GM12892 (cell line): Measurements from ENCODE around the gene ASB5.
"Not testable (repeated sequence)": the region's sequence is repeated elsewhere in the genome, so short reads cannot be mapped to it uniquely, and the experiment has no call there.

Source experiments
- DNase-seq: peaks from one replicate; pipeline ENCODE4 v3.0.0; 2011; ENCODE audit not compliant: insufficient read length
- FAIRE-seq: peaks from 2 replicates; lab custom pipeline; 2011; peaks lifted over from hg19 to GRCh38; lab: Jason Lieb, UNC
- POLR2A ChIP-seq: IDR thresholded peaks from 2 replicates; pipeline ENCODE4 v1.6.1; 2011; ENCODE audit warnings: low read depth, low read length, control low read depth
- POLR2AphosphoS5 ChIP-seq: IDR thresholded peaks from 2 replicates; pipeline ENCODE4 v1.6.1; 2011; ENCODE audit warnings: low read depth, low read length, control low read depth
- TAF1 ChIP-seq: IDR thresholded peaks from 2 replicates; pipeline ENCODE4 v1.6.1; 2011; ENCODE audit warnings: low read depth, mild to moderate bottlenecking, control low read depth, low read length, borderline replicate concordance

Gene ASB5

GRCh38 chr4:176298664-176299063 lies 29.6 kb upstream of the ASB5 start:
- no peak for FAIRE-seq
- DNase-seq, result no peak
- TF ChIP-seq POLR2A (no peak), POLR2AphosphoS5 (no peak), TAF1 (no peak)

- not testable (repeated sequence) for FAIRE-seq, DNase-seq
Measured at GRCh38 chr4:176295907-176296306, 26.9 kb upstream of the ASB5 start.

GRCh38 chr4:176293660-176294059 lies 24.6 kb upstream of the ASB5 start:
- DNase-seq (no peak), FAIRE-seq (no peak)
- TF ChIP-seq TAF1 (no peak), POLR2AphosphoS5 (no peak), POLR2A (no peak)

- FAIRE-seq (no peak), DNase-seq (no peak)
- TF ChIP-seq POLR2AphosphoS5, result no peak
- TF ChIP-seq TAF1, result no peak
- TF ChIP-seq POLR2A, result no peak
Measured at GRCh38 chr4:176292920-176293319, 23.9 kb upstream of the ASB5 start.

GRCh38 chr4:176291748-176292147 lies 22.7 kb upstream of the ASB5 start:
- no peak for TF ChIP-seq POLR2A
- no peak for TF ChIP-seq TAF1
- no peak for TF ChIP-seq POLR2AphosphoS5
- no peak for DNase-seq

GRCh38 chr4:176290520-176290919 lies 21.5 kb upstream of the ASB5 start:
- TF ChIP-seq POLR2AphosphoS5, result no peak
- TF ChIP-seq POLR2A, result no peak
- no peak for TF ChIP-seq TAF1
- no peak for DNase-seq
- FAIRE-seq, result no peak

More at GRCh38 chr4:176291748-176292147, 22.7 kb upstream of the ASB5 start:
- no peak for FAIRE-seq

- DNase-seq (no peak), FAIRE-seq (no peak)
- TF ChIP-seq POLR2A (no peak), POLR2AphosphoS5 (no peak)
Measured at GRCh38 chr4:176289561-176289960, 20.5 kb upstream of the ASB5 start.

GRCh38 chr4:176288020-176288419 lies 19.0 kb upstream of the ASB5 start:
- no peak for FAIRE-seq
- no peak for TF ChIP-seq POLR2AphosphoS5
- no peak for TF ChIP-seq POLR2A
- DNase-seq, result no peak

GRCh38 chr4:176287546-176287945 lies 18.5 kb upstream of the ASB5 start:
- DNase-seq (no peak), FAIRE-seq (no peak)
- TF ChIP-seq POLR2A (no peak), POLR2AphosphoS5 (no peak), TAF1 (no peak)

GRCh38 chr4:176286728-176287127 lies 17.7 kb upstream of the ASB5 start:
- TF ChIP-seq POLR2AphosphoS5, result no peak
- TF ChIP-seq TAF1, result no peak
- no peak for TF ChIP-seq POLR2A
- DNase-seq (no peak), FAIRE-seq (no peak)

- DNase-seq, FAIRE-seq: not testable (repeated sequence)
Measured at GRCh38 chr4:176279560-176279959, 10.5 kb upstream of the ASB5 start.

- FAIRE-seq, result no peak
- TF ChIP-seq POLR2A (no peak), TAF1 (no peak), POLR2AphosphoS5 (no peak)
- no peak for DNase-seq
Measured at GRCh38 chr4:176277162-176277904, 8.3 kb upstream of the ASB5 start.

- DNase-seq, result no peak
- TF ChIP-seq POLR2AphosphoS5 (no peak), POLR2A (no peak), TAF1 (no peak)
- no peak for FAIRE-seq
Measured at GRCh38 chr4:176276710-176277109, 7.7 kb upstream of the ASB5 start.
